BLaER1 (cell line): ENCODE results near the gene LRRTM4.
"Not testable (repeated sequence)": the region's sequence is repeated elsewhere in the genome, so short reads cannot be mapped to it uniquely, and the experiment has no call there.

ENCODE experiments used
- H3K27ac ChIP-seq: shearing (Covaris generic); formaldehyde crosslinking; 2 replicates; pipeline ENCODE4 v1.8.1; 2022
- H3K27me3 ChIP-seq: shearing (Covaris generic); formaldehyde crosslinking; 2 replicates; pipeline ENCODE4 v1.8.1; 2022
- H3K36me3 ChIP-seq: shearing (Covaris generic); formaldehyde crosslinking; 2 replicates; pipeline ENCODE4 v1.8.1; 2022
- H3K4me1 ChIP-seq: shearing (Covaris generic); formaldehyde crosslinking; 2 replicates; pipeline ENCODE4 v1.8.1; 2022
- H3K4me2 ChIP-seq: shearing (Covaris generic); formaldehyde crosslinking; 2 replicates; pipeline ENCODE4 v1.8.1; 2022
- H3K4me3 ChIP-seq: shearing (Covaris generic); formaldehyde crosslinking; 2 replicates; pipeline ENCODE4 v1.8.1; 2022
- H3K9ac ChIP-seq: shearing (Covaris generic); formaldehyde crosslinking; 2 replicates; pipeline ENCODE4 v1.8.1; 2022
- H3K9me3 ChIP-seq: shearing (Covaris generic); formaldehyde crosslinking; 2 replicates; pipeline ENCODE4 v1.8.1; 2022
- H4K20me1 ChIP-seq: shearing (Covaris generic); formaldehyde crosslinking; 2 replicates; pipeline ENCODE4 v1.8.1; 2022
- Cebpa-rat ChIP-seq: shearing (Covaris generic); IDR thresholded peaks from 2 replicates; pipeline ENCODE4 v1.8.1; 2022

Gene LRRTM4

GRCh38 chr2:76713312-76713711 lies 808.9 kb downstream of the LRRTM4 start:
- no peaks in the 10 kb centered on the region for H3K36me3 ChIP-seq
- no peak overlapping the region for H3K9ac ChIP-seq
- H4K20me1 ChIP-seq = no peaks in the 10 kb centered on the region
- H3K4me3 ChIP-seq = no peak overlapping the region
- no peak overlapping the region for H3K27ac ChIP-seq
- H3K27me3 ChIP-seq = no peaks in the 10 kb centered on the region
- H3K9me3 ChIP-seq = no peaks in the 10 kb centered on the region
- H3K4me2 ChIP-seq = no peak overlapping the region
- H3K4me1 ChIP-seq = no peaks in the 10 kb centered on the region
- no peak for TF ChIP-seq Cebpa-rat

- Histone ChIP-seq H3K27ac (no peak overlapping the region), H3K27me3 (no peaks in the 10 kb centered on the region), H3K36me3 (no peaks in the 10 kb centered on the region), H4K20me1 (no peaks in the 10 kb centered on the region), H3K4me3 (no peak overlapping the region), H3K9me3 (no peaks in the 10 kb centered on the region), H3K9ac (no peak overlapping the region), H3K4me2 (no peak overlapping the region), H3K4me1 (no peaks in the 10 kb centered on the region)
- TF ChIP-seq Cebpa-rat = no peak
Measured at GRCh38 chr2:76711490-76711889, 810.7 kb downstream of the LRRTM4 start.

GRCh38 chr2:76700894-76701293 lies 821.3 kb downstream of the LRRTM4 start:
- Histone ChIP-seq H3K4me1 (no peaks in the 10 kb centered on the region), H3K4me2 (no peak overlapping the region), H3K9ac (no peak overlapping the region), H4K20me1 (no peaks in the 10 kb centered on the region), H3K9me3 (peaks cover 5% of the 10 kb centered on the region; the same call in 1 of the 2 replicates), H3K4me3 (no peak overlapping the region), H3K27ac (no peak overlapping the region), H3K27me3 (no peaks in the 10 kb centered on the region), H3K36me3 (no peaks in the 10 kb centered on the region)
- no peak for TF ChIP-seq Cebpa-rat

DNA sequence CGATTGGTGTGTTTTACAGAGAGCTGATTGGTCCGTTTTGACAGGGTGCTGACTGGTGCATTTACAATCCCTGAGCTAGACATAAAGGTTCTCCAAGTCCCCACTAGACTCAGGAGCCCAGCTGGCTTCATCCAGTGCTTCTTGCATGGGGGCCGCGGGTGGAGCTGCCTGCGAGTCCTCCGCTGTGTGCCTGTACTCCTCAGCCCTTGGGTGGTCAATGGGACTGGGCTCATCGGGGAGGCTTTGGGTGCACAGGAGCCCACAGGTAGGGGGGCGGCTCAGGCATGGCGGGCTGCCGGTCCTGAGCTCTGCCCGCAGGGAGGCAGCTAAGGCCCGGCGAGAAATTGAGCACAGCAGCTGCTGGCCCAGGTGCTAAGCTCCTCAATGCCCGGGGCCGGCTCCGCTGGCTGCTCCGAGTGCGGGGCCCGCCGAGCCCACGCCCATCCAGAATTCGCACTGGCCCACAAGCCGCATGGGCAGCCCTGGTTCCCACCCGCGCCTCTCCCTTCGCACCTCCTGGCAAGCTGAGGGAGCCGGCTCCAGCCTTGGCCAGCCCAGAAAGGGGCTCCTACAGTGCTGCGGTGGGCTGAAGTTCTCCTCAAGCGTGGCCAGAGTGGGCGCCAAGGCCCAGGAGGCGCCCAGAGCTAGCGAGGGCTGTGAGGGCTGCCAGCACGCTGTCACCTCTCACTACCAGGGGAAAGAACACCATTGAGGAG lies 824.0 kb downstream of the LRRTM4 start:
- not testable (repeated sequence) for H3K4me1 ChIP-seq, H3K4me2 ChIP-seq, H3K27me3 ChIP-seq, H3K9ac ChIP-seq, H3K4me3 ChIP-seq, H3K27ac ChIP-seq, H3K9me3 ChIP-seq, H3K36me3 ChIP-seq, H4K20me1 ChIP-seq
